Vagina (tissue), 2 donors: Measurements from ENCODE around the gene UFC1.

Experiments used
- POLR2A ChIP-seq, 2 donors: fragments of 450-650 bp; IDR thresholded peaks; one replicate each; pipeline ENCODE4 v1.6.1; 2017; ENCODE audit warnings: antibody characterized with exemption in 2 of 2, mild to moderate bottlenecking in 2 of 2, moderate library complexity in 2 of 2
- POLR2AphosphoS5 ChIP-seq, 2 donors: sonication (generic); formaldehyde crosslinking; IDR thresholded peaks; one replicate each; pipeline ENCODE4 v1.9.0; 2017; ENCODE audit warnings: antibody characterized with exemption in 2 of 2, mild to moderate bottlenecking in 2 of 2, low read depth in 1 of 2; ENCODE audit not compliant: insufficient read depth in 1 of 2
- TF ChIP-seq, protein P1 (sequence below), 3 experiments: fragments of 450-650 bp in 2 of 3; fragments of 200-600 bp in 1 of 3; sonication (generic) in 1 of 3; IDR thresholded peaks; one replicate each; pipeline ENCODE4 v1.5.1; 2017 to 2019; ENCODE audit warnings: antibody characterized with exemption in 3 of 3, mild to moderate bottlenecking in 2 of 3, moderate library complexity in 2 of 3

- TF ChIP-seq POLR2A (IDR thresholded peaks at IDR 0.05) (no peak), POLR2AphosphoS5 (IDR thresholded peaks at IDR 0.05; ENCODE audit: insufficient read depth in 1 of 2, low read depth in 1 of 2) (no peak)
- TF ChIP-seq, protein P1, sequence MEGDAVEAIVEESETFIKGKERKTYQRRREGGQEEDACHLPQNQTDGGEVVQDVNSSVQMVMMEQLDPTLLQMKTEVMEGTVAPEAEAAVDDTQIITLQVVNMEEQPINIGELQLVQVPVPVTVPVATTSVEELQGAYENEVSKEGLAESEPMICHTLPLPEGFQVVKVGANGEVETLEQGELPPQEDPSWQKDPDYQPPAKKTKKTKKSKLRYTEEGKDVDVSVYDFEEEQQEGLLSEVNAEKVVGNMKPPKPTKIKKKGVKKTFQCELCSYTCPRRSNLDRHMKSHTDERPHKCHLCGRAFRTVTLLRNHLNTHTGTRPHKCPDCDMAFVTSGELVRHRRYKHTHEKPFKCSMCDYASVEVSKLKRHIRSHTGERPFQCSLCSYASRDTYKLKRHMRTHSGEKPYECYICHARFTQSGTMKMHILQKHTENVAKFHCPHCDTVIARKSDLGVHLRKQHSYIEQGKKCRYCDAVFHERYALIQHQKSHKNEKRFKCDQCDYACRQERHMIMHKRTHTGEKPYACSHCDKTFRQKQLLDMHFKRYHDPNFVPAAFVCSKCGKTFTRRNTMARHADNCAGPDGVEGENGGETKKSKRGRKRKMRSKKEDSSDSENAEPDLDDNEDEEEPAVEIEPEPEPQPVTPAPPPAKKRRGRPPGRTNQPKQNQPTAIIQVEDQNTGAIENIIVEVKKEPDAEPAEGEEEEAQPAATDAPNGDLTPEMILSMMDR (IDR thresholded peaks at IDR 0.05): no peak
Observed at GRCh38 chr1:161180639-161181038, 26.9 kb downstream of the UFC1 start.
